ENCODE measurements around the gene DAD1.

The DAD1 gene

DNA sequence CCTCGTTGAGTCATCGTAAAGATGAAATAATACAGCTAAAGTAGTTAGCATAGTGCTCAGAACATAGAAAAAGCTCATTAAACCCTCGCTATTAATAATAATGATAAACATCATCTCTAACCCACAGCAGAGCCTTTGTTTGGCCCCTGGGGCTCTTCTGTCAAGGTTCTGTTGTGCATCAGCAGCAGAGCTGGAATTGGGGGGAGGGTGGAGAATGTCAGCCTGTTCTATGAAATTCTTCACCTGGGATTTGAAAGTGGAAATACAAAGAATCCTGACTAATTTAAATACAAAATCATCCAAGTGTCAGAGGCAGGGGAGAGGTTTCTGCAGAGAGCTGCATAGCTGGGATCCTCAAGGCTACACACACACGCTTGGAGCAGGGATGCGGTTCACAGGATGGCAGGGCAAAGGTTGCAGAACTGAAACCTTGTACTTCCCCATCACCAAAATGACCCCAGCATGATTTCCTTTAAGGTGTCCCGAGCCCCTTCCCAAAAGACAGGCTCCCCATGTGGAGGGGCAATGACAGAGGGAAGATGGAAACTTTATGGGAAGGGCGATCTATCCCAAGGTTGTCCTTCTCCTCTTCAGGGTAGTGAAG lies 71.8 kb downstream of the DAD1 start:
- DNase-seq (ENCODE audit: low read depth) = no peak

- DNase-seq (ENCODE audit: low read depth) = no peak
These were observed 73.1 kb downstream of the DAD1 start for GRCh38 chr14:22515929-22516328.

All from GM04504 (cell line).